ENCODE data around the gene WDR72. TPM values are rescaled to one million over a fixed set of nuclear protein-coding genes. Genes with fewer than 3 reads are reported as not detected.

WDR72 gene
- total RNA-seq, 4 donors from 2014 or later = 0.04 to 0.73 (median 0.08) TPM; not detected in 1

GRCh38 chr15:53627279-53627678, 132.2 kb downstream of the WDR72 start:
- intact Hi-C loops (cut with DNase I) = no loop called here
- H3K4me3 ChIP-seq = no peak overlapping the region
- H3K36me3 ChIP-seq = no peaks in the 10 kb centered on the region
- no peaks in the 10 kb centered on the region for H3K27me3 ChIP-seq
- no peak for DNase-seq
- TF ChIP-seq POLR2A (IDR thresholded peaks at IDR 0.05) (no peak), CTCF (IDR thresholded peaks at IDR 0.05) (no peak)
- H3K27ac ChIP-seq = no peak overlapping the region
- peaks cover 0 to 5% (median 0%) of the 10 kb centered on the region in 3 donors for H3K9me3 ChIP-seq
- no peaks in the 10 kb centered on the region for H3K4me1 ChIP-seq
- WGBS, 2 donors = 60 to 72% methylated on average over 3 of the region's 3 CpGs

DNA sequence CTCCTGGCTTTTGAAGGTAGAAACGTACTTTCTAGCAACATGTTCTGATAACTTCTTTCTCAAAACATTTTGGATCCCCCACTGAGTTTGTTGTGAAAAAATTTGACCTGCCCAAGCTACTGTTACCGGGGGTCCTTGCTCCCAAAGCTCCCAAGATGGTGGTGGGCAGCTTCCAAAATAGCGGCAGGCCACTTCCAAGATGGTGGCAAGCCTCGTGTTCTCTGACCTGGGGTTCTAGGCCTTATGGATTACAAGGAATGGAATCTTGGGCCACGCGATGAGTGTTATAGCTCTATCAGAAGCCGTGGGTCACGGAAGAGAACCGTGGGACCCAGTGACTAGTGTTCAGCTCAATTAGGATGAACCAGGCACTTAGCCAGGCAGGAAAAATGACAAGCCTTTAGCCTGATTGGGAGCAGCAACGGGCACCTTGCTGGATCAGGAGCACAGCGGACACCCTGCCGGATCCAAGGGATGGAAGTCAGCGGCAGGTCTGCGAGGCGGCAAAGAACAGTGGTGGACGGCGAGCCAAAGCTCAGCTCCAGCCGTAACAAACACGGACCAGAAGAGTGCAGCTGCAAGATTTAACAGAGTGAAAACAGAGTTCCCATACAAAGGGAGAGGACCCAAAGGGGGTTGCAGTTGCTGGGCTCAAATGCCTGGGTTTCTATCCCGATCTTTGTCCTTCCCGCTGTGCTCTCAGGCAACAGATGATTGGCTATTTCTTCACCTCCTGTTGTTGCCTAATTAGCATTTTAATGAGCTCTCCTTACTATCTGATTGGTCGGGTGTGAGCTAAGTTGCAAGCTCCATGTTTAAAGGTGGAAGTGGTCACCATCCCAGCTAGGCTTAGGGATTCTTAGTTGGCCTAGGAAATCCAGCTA, 133.3 kb downstream of the WDR72 start:
- intact Hi-C loops (cut with DNase I) = no loop called here
- WGBS, 2 donors = 85 to 87% methylated on average over 11 to 19 of the region's 22 CpGs
- no peak overlapping the region for H3K4me3 ChIP-seq
- no peaks in the 10 kb centered on the region for H3K9me3 ChIP-seq
- H3K4me1 ChIP-seq = no peaks in the 10 kb centered on the region
- H3K27me3 ChIP-seq = no peaks in the 10 kb centered on the region
- H3K36me3 ChIP-seq = no peaks in the 10 kb centered on the region
- no peak for TF ChIP-seq POLR2A (IDR thresholded peaks at IDR 0.05)
- TF ChIP-seq CTCF (IDR thresholded peaks at IDR 0.05) = no peak
- no peak for DNase-seq
- no peak overlapping the region for H3K27ac ChIP-seq

GRCh38 chr15:53625260-53625659, 134.2 kb downstream of the WDR72 start:
- DNase-seq = no peak
- H3K27ac ChIP-seq = no peak overlapping the region
- no peaks in the 10 kb centered on the region for H3K36me3 ChIP-seq
- H3K27me3 ChIP-seq = no peaks in the 10 kb centered on the region
- intact Hi-C loops (cut with DNase I) = no loop called here
- H3K4me1 ChIP-seq = no peaks in the 10 kb centered on the region
- H3K9me3 ChIP-seq = no peaks in the 10 kb centered on the region
- TF ChIP-seq CTCF (IDR thresholded peaks at IDR 0.05) = no peak
- TF ChIP-seq POLR2A (IDR thresholded peaks at IDR 0.05) = no peak
- H3K4me3 ChIP-seq = no peak overlapping the region

GRCh38 chr15:53618461-53618860, 141.0 kb downstream of the WDR72 start:
- Histone ChIP-seq H3K4me1 (no peaks in the 10 kb centered on the region), H3K27ac (no peak overlapping the region), H3K36me3 (no peaks in the 10 kb centered on the region), H3K9me3 (no peaks in the 10 kb centered on the region), H3K4me3 (no peak overlapping the region), H3K27me3 (no peaks in the 10 kb centered on the region)
- 32 to 41% methylated on average over 2 of the region's 2 CpGs for WGBS, 2 donors
- DNase-seq = no peak
- TF ChIP-seq CTCF (IDR thresholded peaks at IDR 0.05) (no peak), POLR2A (IDR thresholded peaks at IDR 0.05) (no peak)
- intact Hi-C loops (cut with DNase I) = loop anchor here (10.0 kb wide), 1 partner anchor 46 kb away; no protein-coding TSS in a partner anchor

GRCh38 chr15:53611145-53611920, 148.1 kb downstream of the WDR72 start:
- no peaks in the 10 kb centered on the region for H3K36me3 ChIP-seq
- intact Hi-C loops (cut with DNase I) = loop anchor here (10.0 kb wide), 1 partner anchor 53 kb away; no protein-coding TSS in a partner anchor
- no peak overlapping the region for H3K4me3 ChIP-seq
- H3K27me3 ChIP-seq = no peaks in the 10 kb centered on the region
- TF ChIP-seq CTCF (IDR thresholded peaks at IDR 0.05) (no peak), POLR2A (IDR thresholded peaks at IDR 0.05) (no peak)
- no peak overlapping the region for H3K27ac ChIP-seq
- no peaks in the 10 kb centered on the region for H3K9me3 ChIP-seq
- H3K4me1 ChIP-seq = no peaks in the 10 kb centered on the region
- no peak for DNase-seq
- 67 to 70% methylated on average over 4 of the region's 4 CpGs for WGBS, 2 donors
